Sigmoid colon (tissue), 7 donors: ENCODE measurements around the gene TLR7. TPM values are rescaled to one million over a fixed set of nuclear protein-coding genes. Genes with fewer than 3 reads are reported as not detected.
A peak's percentile ranks its signal among the peaks of the same experiment; 100 is the strongest.

Experiments
- DNase-seq: peaks from one replicate; pipeline ENCODE4 v3.0.0-alpha.2; 2019
- H3K27ac ChIP-seq, 4 donors: fragments of 200-600 bp; sonication (generic); one replicate each; pipeline ENCODE4 v1.5.1; 2016 to 2019; ENCODE audit warnings: mild to moderate bottlenecking in 1 of 4
- H3K27me3 ChIP-seq, 3 donors: fragments of 200-600 bp; sonication (generic); one replicate each; pipeline ENCODE4 v1.5.1; 2019; ENCODE audit warnings: mild to moderate bottlenecking in 1 of 3
- H3K36me3 ChIP-seq, 4 donors: fragments of 200-600 bp; sonication (generic); one replicate each; pipeline ENCODE4 v1.5.1; 2016 to 2019
- H3K4me1 ChIP-seq, 4 donors: fragments of 200-600 bp; sonication (generic); one replicate each; pipeline ENCODE4 v1.5.1; 2017 to 2019
- H3K4me3 ChIP-seq, 4 donors: fragments of 200-600 bp; sonication (generic); one replicate each; pipeline ENCODE4 v1.5.1; 2017 to 2019; ENCODE audit warnings: mild to moderate bottlenecking in 2 of 4, moderate library complexity in 1 of 4
- H3K9me3 ChIP-seq, 4 donors: fragments of 200-600 bp in 3 of 4; sonication (generic) in 3 of 4; one replicate each; pipeline versions ENCODE4 v1.5.1 to v1.6.1; 2013 to 2019
- CTCF ChIP-seq, 4 experiments: fragments of 450-650 bp in 3 of 4; fragments of 200-600 bp in 1 of 4; IDR thresholded peaks; one replicate each; pipeline ENCODE4 v1.5.1; 2016 to 2019; ENCODE audit warnings: antibody characterized with exemption in 4 of 4, mild to moderate bottlenecking in 3 of 4, moderate library complexity in 2 of 4
- EP300 ChIP-seq, 4 donors: sonication (generic); formaldehyde crosslinking; IDR thresholded peaks; one replicate each; pipeline ENCODE4 v1.6.1; 2017; ENCODE audit warnings: antibody characterized with exemption in 4 of 4
- POLR2A ChIP-seq, 2 donors: fragments of 450-650 bp; IDR thresholded peaks; one replicate each; pipeline ENCODE4 v1.6.1; 2016; ENCODE audit warnings: antibody characterized with exemption in 2 of 2, mild to moderate bottlenecking in 2 of 2, moderate library complexity in 2 of 2
- POLR2AphosphoS5 ChIP-seq, 4 donors: sonication (generic); formaldehyde crosslinking; IDR thresholded peaks; one replicate each; pipeline ENCODE4 v1.6.1; 2017; ENCODE audit warnings: antibody characterized with exemption in 4 of 4
- WGBS, 2 donors: extraction: QIAGEN DNeasy Blood & Tissue Kit; methylation state at CpG; one replicate each; pipeline ENCODE4 v1.1.7; 2013; 5-methylcytosine and 5-hydroxymethylcytosine counted together
- intact Hi-C: fragments of 100-400 bp; cut with DNase I; formaldehyde crosslinking; loops from one replicate; pipeline ENCODE4 v1.15.1; 2023
- polyA plus RNA-seq, 3 donors: library from polyadenylated mRNA; stranded (reverse); fragments of 200-250 nt; gene quantifications; one replicate each; pipeline ENCODE4 v1.2.3, GENCODE V29; 2013
- total RNA-seq, 4 donors: library from RNA; depleted of rRNA; stranded (reverse); fragments of >200 nt; gene quantifications; one replicate each; pipeline ENCODE4 v1.1.0, GENCODE V29; 2016
- donor health status: healthy with polysubstance abuse.
- donor health status: Bipolar disorder and iron deficiency.
- donor health status: healthy.

TLR7 gene
- total and polyA plus RNA-seq, 7 donors: under 0.01 to 2.3 (median 0.54) TPM

- no peak for TF ChIP-seq EP300 (IDR thresholded peaks at IDR 0.05)
- no peak for TF ChIP-seq POLR2A (IDR thresholded peaks at IDR 0.05)
- TF ChIP-seq POLR2AphosphoS5 (IDR thresholded peaks at IDR 0.05): no peak
- TF ChIP-seq CTCF (IDR thresholded peaks at IDR 0.05): no peak
- Histone ChIP-seq H3K36me3 (no peaks in the 10 kb centered on the region), H3K4me3 (no peak overlapping the region), H3K9me3 (no peaks in the 10 kb centered on the region), H3K4me1 (peaks cover 0 to 3% (median 0%) of the 10 kb centered on the region in 4 donors), H3K27me3 (no peaks in the 10 kb centered on the region), H3K27ac (peak overlapping the region in 1 of 4 donors; percentile 2)
- no peak for DNase-seq
- intact Hi-C loops: no loop called here
- 32 to 39% methylated on average over 3 of the region's 3 CpGs for WGBS, 2 donors
These were observed 22.6 kb upstream of the TLR7 start for GRCh38 chrX:12844319-12844718.

- WGBS, 2 donors: 62 to 66% methylated on average over 7 of the region's 7 CpGs
- Histone ChIP-seq H3K4me3 (no peak overlapping the region), H3K9me3 (no peaks in the 10 kb centered on the region), H3K27ac (no peak overlapping the region), H3K27me3 (no peaks in the 10 kb centered on the region), H3K4me1 (no peaks in the 10 kb centered on the region), H3K36me3 (no peaks in the 10 kb centered on the region)
- TF ChIP-seq CTCF (IDR thresholded peaks at IDR 0.05): no peak
- TF ChIP-seq POLR2A (IDR thresholded peaks at IDR 0.05): no peak
- no peak for TF ChIP-seq POLR2AphosphoS5 (IDR thresholded peaks at IDR 0.05)
- TF ChIP-seq EP300 (IDR thresholded peaks at IDR 0.05): no peak
- DNase-seq: no peak
- intact Hi-C loops: no loop called here
These were observed 1.5 kb upstream of the TLR7 start for GRCh38 chrX:12865359-12865758.

GRCh38 chrX:12867685-12868084 is 813 bp downstream of the TLR7 start:
- no peaks in the 10 kb centered on the region for H3K27me3 ChIP-seq
- H3K4me1 ChIP-seq: peaks cover 0 to 13% (median 5%) of the 10 kb centered on the region in 4 donors
- H3K4me3 ChIP-seq: no peak overlapping the region
- TF ChIP-seq POLR2AphosphoS5 (IDR thresholded peaks at IDR 0.05): no peak
- no peak for TF ChIP-seq POLR2A (IDR thresholded peaks at IDR 0.05)
- no peak for TF ChIP-seq EP300 (IDR thresholded peaks at IDR 0.05)
- no peak for TF ChIP-seq CTCF (IDR thresholded peaks at IDR 0.05)
- H3K9me3 ChIP-seq: no peaks in the 10 kb centered on the region
- no peak overlapping the region for H3K27ac ChIP-seq
- 29 to 37% methylated on average over 4 of the region's 4 CpGs for WGBS, 2 donors
- no peak for DNase-seq
- intact Hi-C loops: no loop called here
- H3K36me3 ChIP-seq: no peaks in the 10 kb centered on the region

- peaks cover 0 to 13% (median 5%) of the 10 kb centered on the region in 4 donors for H3K4me1 ChIP-seq
- H3K9me3 ChIP-seq: no peaks in the 10 kb centered on the region
- no peak for TF ChIP-seq EP300 (IDR thresholded peaks at IDR 0.05)
- TF ChIP-seq CTCF (IDR thresholded peaks at IDR 0.05): no peak
- no peak for TF ChIP-seq POLR2AphosphoS5 (IDR thresholded peaks at IDR 0.05)
- TF ChIP-seq POLR2A (IDR thresholded peaks at IDR 0.05): no peak
- H3K36me3 ChIP-seq: no peaks in the 10 kb centered on the region
- DNase-seq: no peak
- 79 to 93% methylated on average over 4 of the region's 4 CpGs for WGBS, 2 donors
- H3K27ac ChIP-seq: no peak overlapping the region
- intact Hi-C loops: no loop called here
- H3K4me3 ChIP-seq: no peak overlapping the region
- no peaks in the 10 kb centered on the region for H3K27me3 ChIP-seq
These were observed 1.9 kb downstream of the TLR7 start for GRCh38 chrX:12868747-12869146.

- no peaks in the 10 kb centered on the region for H3K9me3 ChIP-seq
- DNase-seq: no peak
- WGBS, 2 donors: 69 to 82% methylated on average over 6 of the region's 6 CpGs
- no peak overlapping the region for H3K4me3 ChIP-seq
- no peaks in the 10 kb centered on the region for H3K36me3 ChIP-seq
- TF ChIP-seq POLR2AphosphoS5 (IDR thresholded peaks at IDR 0.05): no peak
- intact Hi-C loops: no loop called here
- no peaks in the 10 kb centered on the region for H3K27me3 ChIP-seq
- H3K27ac ChIP-seq: no peak overlapping the region
- peaks cover 0 to 13% (median 5%) of the 10 kb centered on the region in 4 donors for H3K4me1 ChIP-seq
These were observed 4.4 kb downstream of the TLR7 start for GRCh38 chrX:12871257-12871656.
